ENCODE data around the gene ITM2A. TPM values are rescaled to one million over a fixed set of nuclear protein-coding genes. Genes with fewer than 3 reads are reported as not detected.

Gene ITM2A
- total RNA-seq, 1 experiment from 2014 or later, result not detected

DNA sequence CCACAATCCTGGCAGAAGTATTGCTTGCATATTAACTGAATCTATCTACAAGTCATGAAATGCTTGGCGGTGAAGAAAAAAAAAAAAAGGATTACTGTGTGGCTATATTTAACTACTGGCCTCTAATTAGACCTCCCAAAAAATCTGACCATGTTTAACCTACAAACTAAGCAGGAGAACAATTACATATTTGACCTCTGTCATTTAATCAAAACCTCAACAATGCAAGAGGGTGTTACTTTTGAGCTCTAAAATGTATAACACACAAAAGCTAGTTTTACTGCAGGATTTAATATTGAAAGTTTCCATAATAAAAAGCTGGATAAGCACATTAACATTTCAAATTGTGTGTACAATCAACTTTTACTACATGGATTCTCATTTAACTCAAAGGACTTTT, 1.5 kb downstream of the ITM2A start:
- no TSS peak for BruUV-seq (replicated peaks)
- H3K9me3 ChIP-seq, result no peaks in the 10 kb centered on the region
- DNase-seq, result no peak
- no peaks in the 10 kb centered on the region for H3K27me3 ChIP-seq (replicated peaks; ENCODE audit: control insufficient read depth, insufficient read depth, low read length)
- no peaks in the 10 kb centered on the region for H3K4me1 Mint-ChIP-seq (ENCODE audit: low read depth, unreplicated experiment)
- H3K36me3 ChIP-seq (ENCODE audit: control insufficient read depth, insufficient read depth, low read length), result no peaks in the 10 kb centered on the region
- no peaks in the 10 kb centered on the region for H3K27me3 Mint-ChIP-seq (ENCODE audit: insufficient read depth, unreplicated experiment)
- TF ChIP-seq, protein P1, sequence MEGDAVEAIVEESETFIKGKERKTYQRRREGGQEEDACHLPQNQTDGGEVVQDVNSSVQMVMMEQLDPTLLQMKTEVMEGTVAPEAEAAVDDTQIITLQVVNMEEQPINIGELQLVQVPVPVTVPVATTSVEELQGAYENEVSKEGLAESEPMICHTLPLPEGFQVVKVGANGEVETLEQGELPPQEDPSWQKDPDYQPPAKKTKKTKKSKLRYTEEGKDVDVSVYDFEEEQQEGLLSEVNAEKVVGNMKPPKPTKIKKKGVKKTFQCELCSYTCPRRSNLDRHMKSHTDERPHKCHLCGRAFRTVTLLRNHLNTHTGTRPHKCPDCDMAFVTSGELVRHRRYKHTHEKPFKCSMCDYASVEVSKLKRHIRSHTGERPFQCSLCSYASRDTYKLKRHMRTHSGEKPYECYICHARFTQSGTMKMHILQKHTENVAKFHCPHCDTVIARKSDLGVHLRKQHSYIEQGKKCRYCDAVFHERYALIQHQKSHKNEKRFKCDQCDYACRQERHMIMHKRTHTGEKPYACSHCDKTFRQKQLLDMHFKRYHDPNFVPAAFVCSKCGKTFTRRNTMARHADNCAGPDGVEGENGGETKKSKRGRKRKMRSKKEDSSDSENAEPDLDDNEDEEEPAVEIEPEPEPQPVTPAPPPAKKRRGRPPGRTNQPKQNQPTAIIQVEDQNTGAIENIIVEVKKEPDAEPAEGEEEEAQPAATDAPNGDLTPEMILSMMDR (IDR thresholded peaks at IDR 0.05; ENCODE audit: insufficient read depth in 1 of 2, low read depth in 1 of 2, low read length in 1 of 2, severe bottlenecking in 1 of 2, unreplicated experiment in 1 of 2), result no peak
- H3K36me3 Mint-ChIP-seq (ENCODE audit: insufficient read depth, unreplicated experiment), result no peaks in the 10 kb centered on the region
- intact Hi-C loops (cut with micrococcal nuclease; ENCODE audit: unreplicated experiment), result no loop called here
- H3K4me3 ChIP-seq (ENCODE audit: low read depth, low read length), result no peak overlapping the region
- ChIA-PET CTCF (no interaction called here), POLR2A (no interaction called here)
- no peak overlapping the region for H3K4me3 Mint-ChIP-seq (ENCODE audit: unreplicated experiment)
- H3K9me3 Mint-ChIP-seq (ENCODE audit: unreplicated experiment), result no peaks in the 10 kb centered on the region
- H3K4me1 ChIP-seq, result no peaks in the 10 kb centered on the region
- H3K27ac Mint-ChIP-seq (ENCODE audit: unreplicated experiment), result no peak overlapping the region

DNA sequence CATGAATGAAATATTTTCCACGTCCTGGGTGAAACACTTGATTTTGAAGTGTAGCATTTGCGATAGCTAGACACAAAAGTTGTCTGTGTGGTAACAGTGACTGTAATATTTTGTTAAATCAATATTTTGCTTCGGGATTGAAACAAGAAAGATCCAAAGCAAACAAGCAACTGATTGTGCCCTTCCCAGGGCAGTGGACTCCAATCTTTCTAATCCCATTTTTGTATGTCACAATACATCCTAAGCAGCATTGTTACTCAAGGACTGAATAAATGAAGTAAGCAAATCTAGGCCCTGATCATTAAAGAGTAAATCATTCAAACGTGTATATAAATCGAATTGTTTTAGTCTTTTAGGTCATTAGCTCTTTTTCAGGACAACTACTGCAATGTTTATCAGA, 2.8 kb downstream of the ITM2A start:
- POLR2A ChIA-PET, result no interaction called here

DNA sequence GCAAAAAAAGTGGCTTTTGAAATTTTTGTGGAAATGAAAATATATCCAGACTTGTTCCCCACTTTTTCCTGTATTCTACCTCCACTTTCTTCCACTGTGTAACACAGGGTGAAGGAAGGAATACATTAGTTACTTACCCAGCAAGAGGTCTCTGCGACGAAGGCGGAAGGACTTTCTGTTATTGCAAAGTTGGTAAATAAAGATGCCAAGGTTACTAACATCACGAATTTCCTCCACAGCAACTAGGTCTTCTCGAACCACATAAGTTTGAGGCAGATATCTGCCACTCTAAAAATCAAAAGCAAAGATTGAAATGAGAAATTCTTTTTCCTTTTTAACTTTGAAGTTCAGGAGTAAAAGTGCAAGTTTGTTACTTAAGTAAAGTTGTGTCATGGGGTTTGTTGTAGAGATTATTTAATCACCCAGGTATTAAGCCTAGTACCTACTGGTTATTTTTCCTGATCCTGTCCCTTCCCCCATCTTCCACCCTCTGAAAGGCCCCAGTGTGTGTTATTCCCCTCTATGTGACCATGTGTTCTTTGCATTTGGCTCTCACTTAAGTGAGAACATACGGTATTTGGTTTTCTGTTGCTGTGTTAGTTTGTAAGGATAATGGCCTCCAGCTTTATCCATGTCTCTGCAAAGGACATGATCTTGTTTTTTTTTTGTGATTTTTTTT, 5.8 kb downstream of the ITM2A start:
- intact Hi-C loops (cut with micrococcal nuclease; ENCODE audit: unreplicated experiment), result no loop called here
- Histone ChIP-seq H3K9me3 (no peaks in the 10 kb centered on the region), H3K4me1 (no peaks in the 10 kb centered on the region), H3K4me3 (ENCODE audit: low read depth, low read length) (no peak overlapping the region), H3K27me3 (replicated peaks; ENCODE audit: control insufficient read depth, insufficient read depth, low read length) (no peaks in the 10 kb centered on the region), H3K36me3 (ENCODE audit: control insufficient read depth, insufficient read depth, low read length) (no peaks in the 10 kb centered on the region)
- Mint-ChIP-seq H3K36me3 (ENCODE audit: insufficient read depth, unreplicated experiment) (no peaks in the 10 kb centered on the region), H3K4me3 (ENCODE audit: unreplicated experiment) (no peak overlapping the region), H3K9me3 (ENCODE audit: unreplicated experiment) (no peaks in the 10 kb centered on the region), H3K4me1 (ENCODE audit: low read depth, unreplicated experiment) (no peaks in the 10 kb centered on the region), H3K27me3 (ENCODE audit: insufficient read depth, unreplicated experiment) (no peaks in the 10 kb centered on the region), H3K27ac (ENCODE audit: unreplicated experiment) (no peak overlapping the region)
- TF ChIP-seq, protein P1 (IDR thresholded peaks at IDR 0.05; ENCODE audit: insufficient read depth in 1 of 2, low read depth in 1 of 2, low read length in 1 of 2, severe bottlenecking in 1 of 2, unreplicated experiment in 1 of 2), result no peak
- BruUV-seq (replicated peaks), result no TSS peak
- no peak for DNase-seq
- CTCF ChIA-PET, result no interaction called here
- POLR2A ChIA-PET, result no interaction called here

More for the DNA sequence above, 2.8 kb downstream of the ITM2A start:
- H3K4me3 ChIP-seq (ENCODE audit: low read depth, low read length), result no peak overlapping the region
- TF ChIP-seq, protein P1 (IDR thresholded peaks at IDR 0.05; ENCODE audit: insufficient read depth in 1 of 2, low read depth in 1 of 2, low read length in 1 of 2, severe bottlenecking in 1 of 2, unreplicated experiment in 1 of 2), result no peak
- no peak for DNase-seq
- Mint-ChIP-seq H3K36me3 (ENCODE audit: insufficient read depth, unreplicated experiment) (no peaks in the 10 kb centered on the region), H3K9me3 (ENCODE audit: unreplicated experiment) (no peaks in the 10 kb centered on the region), H3K27me3 (ENCODE audit: insufficient read depth, unreplicated experiment) (no peaks in the 10 kb centered on the region), H3K27ac (ENCODE audit: unreplicated experiment) (no peak overlapping the region), H3K4me3 (ENCODE audit: unreplicated experiment) (no peak overlapping the region), H3K4me1 (ENCODE audit: low read depth, unreplicated experiment) (no peaks in the 10 kb centered on the region)
- no peaks in the 10 kb centered on the region for H3K27me3 ChIP-seq (replicated peaks; ENCODE audit: control insufficient read depth, insufficient read depth, low read length)
- no peaks in the 10 kb centered on the region for H3K4me1 ChIP-seq
- intact Hi-C loops (cut with micrococcal nuclease; ENCODE audit: unreplicated experiment), result no loop called here
- BruUV-seq (replicated peaks), result no TSS peak
- CTCF ChIA-PET, result no interaction called here
- H3K9me3 ChIP-seq, result no peaks in the 10 kb centered on the region
- H3K36me3 ChIP-seq (ENCODE audit: control insufficient read depth, insufficient read depth, low read length), result no peaks in the 10 kb centered on the region

Data from Caco-2 (cell line).